Testis (tissue), 3 donors: ENCODE data around the gene NDUFB11. TPM values are rescaled to one million over a fixed set of nuclear protein-coding genes. Genes with fewer than 3 reads are reported as not detected.

Experiments
- DNase-seq: peaks from one replicate; pipeline ENCODE4 v3.0.0-alpha.2; 2019
- H3K27ac ChIP-seq, 2 donors: fragments of 200-600 bp; sonication (generic); one replicate each; pipeline ENCODE4 v1.5.1; 2019
- H3K27me3 ChIP-seq: fragments of 200-600 bp; sonication (generic); one replicate; pipeline ENCODE4 v1.5.1; 2019
- H3K36me3 ChIP-seq: fragments of 200-600 bp; sonication (generic); one replicate; pipeline ENCODE4 v1.5.1; 2017; ENCODE audit warnings: low read depth; ENCODE audit errors: missing control alignments
- H3K4me1 ChIP-seq: fragments of 200-600 bp; sonication (generic); one replicate; pipeline ENCODE4 v1.5.1; 2019
- H3K4me3 ChIP-seq, 2 donors: fragments of 200-600 bp; sonication (generic); one replicate each; pipeline ENCODE4 v1.5.1; 2017 to 2019
- H3K9me3 ChIP-seq: fragments of 200-600 bp; sonication (generic); one replicate; pipeline ENCODE4 v1.5.1; 2017
- POLR2A ChIP-seq: fragments of 450-650 bp; IDR thresholded peaks from one replicate; pipeline ENCODE4 v1.6.1; 2017; ENCODE audit warnings: antibody characterized with exemption, mild to moderate bottlenecking, moderate library complexity
- WGBS, 2 donors: methylation state at CpG; one replicate each; pipeline ENCODE4 v1.1.5; 2018; 5-methylcytosine and 5-hydroxymethylcytosine counted together
- intact Hi-C: fragments of 100-400 bp; cut with DNase I; formaldehyde crosslinking; loops from one replicate; pipeline ENCODE4 v1.15.1; 2023; ENCODE audit warnings: low total_unique reads
- polyA plus RNA-seq: library from polyadenylated mRNA; stranded (reverse); fragments of 350-450 nt; fragmentation: Illumina TruSeq; extraction: RNeasy Lipid Tissue Mini Kit (QIAGEN cat#74804); gene quantifications from one replicate; pipeline ENCODE4 v1.2.3, GENCODE V29; 2014; ENCODE audit warnings: low read depth, low replicate concordance; ENCODE audit not compliant: insufficient read depth
- total RNA-seq, 2 donors: library from RNA; depleted of rRNA; stranded (reverse); fragments of >200 nt; gene quantifications; one replicate each; pipeline ENCODE4 v1.2.3, GENCODE V29; 2016
- TF ChIP-seq, protein P1 (sequence below), 3 experiments: fragments of 450-650 bp in 2 of 3; fragments of 200-600 bp in 1 of 3; sonication (generic) in 1 of 3; IDR thresholded peaks; one replicate each; pipeline ENCODE4 v1.5.1; 2016 to 2019; ENCODE audit warnings: antibody characterized with exemption in 3 of 3, mild to moderate bottlenecking in 2 of 3, moderate library complexity in 1 of 3

The NDUFB11 gene
- total and polyA plus RNA-seq, 3 donors from 2014 or later = 41.3 to 77.4 (median 68.0) TPM

DNA sequence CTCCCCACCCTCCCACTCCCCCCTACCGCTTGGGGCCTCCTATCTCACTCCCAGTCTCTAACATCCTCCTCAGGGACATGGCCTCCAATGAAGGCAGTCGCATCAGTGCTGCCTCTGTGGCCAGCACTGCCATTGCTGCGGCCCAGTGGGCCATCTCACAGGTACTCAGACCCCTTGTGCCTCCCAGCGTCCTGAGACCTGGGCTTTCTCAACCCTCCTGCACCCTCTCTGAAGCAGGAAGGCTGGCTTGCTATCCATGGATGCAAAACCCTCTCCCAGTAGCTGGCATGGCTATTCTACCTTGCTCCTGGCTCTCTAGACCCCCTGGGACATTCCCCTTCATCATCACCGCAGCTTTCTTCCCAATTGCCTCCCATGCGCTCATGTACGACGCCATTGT is 35.8 kb upstream of the NDUFB11 start:
- no peak for DNase-seq
- no peaks in the 10 kb centered on the region for H3K36me3 ChIP-seq
- intact Hi-C loops = no loop called here
- TF ChIP-seq POLR2A = no peak
- TF ChIP-seq, protein P1, sequence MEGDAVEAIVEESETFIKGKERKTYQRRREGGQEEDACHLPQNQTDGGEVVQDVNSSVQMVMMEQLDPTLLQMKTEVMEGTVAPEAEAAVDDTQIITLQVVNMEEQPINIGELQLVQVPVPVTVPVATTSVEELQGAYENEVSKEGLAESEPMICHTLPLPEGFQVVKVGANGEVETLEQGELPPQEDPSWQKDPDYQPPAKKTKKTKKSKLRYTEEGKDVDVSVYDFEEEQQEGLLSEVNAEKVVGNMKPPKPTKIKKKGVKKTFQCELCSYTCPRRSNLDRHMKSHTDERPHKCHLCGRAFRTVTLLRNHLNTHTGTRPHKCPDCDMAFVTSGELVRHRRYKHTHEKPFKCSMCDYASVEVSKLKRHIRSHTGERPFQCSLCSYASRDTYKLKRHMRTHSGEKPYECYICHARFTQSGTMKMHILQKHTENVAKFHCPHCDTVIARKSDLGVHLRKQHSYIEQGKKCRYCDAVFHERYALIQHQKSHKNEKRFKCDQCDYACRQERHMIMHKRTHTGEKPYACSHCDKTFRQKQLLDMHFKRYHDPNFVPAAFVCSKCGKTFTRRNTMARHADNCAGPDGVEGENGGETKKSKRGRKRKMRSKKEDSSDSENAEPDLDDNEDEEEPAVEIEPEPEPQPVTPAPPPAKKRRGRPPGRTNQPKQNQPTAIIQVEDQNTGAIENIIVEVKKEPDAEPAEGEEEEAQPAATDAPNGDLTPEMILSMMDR (IDR thresholded peaks at IDR 0.05) = no peak
- no peak overlapping the region for H3K4me3 ChIP-seq
- no peaks in the 10 kb centered on the region for H3K9me3 ChIP-seq
- no peaks in the 10 kb centered on the region for H3K27me3 ChIP-seq
- no peak overlapping the region for H3K27ac ChIP-seq
- 94 to 96% methylated on average over 4 of the region's 8 CpGs for WGBS, 2 donors
- peaks cover 6% of the 10 kb centered on the region for H3K4me1 ChIP-seq

DNA sequence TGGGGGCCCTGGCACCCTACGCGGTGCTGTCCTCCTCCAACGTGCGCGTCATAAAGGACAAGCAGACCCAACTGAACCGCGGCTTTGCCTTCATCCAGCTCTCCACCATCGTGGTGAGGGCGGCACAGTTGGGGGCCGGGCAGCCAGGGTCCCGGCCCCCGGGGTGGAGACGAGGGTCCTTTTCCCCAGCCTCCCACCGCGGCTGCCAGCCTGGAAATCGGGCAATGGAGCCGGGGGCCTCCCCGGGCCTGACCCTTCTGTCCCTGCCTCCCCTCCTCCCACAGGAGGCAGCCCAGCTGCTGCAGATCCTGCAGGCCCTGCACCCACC is 35.4 kb upstream of the NDUFB11 start:
- TF ChIP-seq, protein P1 (IDR thresholded peaks at IDR 0.05) = no peak
- TF ChIP-seq POLR2A = no peak
- peak overlapping the region in 1 of 2 donors; percentile 36 for H3K27ac ChIP-seq
- peaks cover 6% of the 10 kb centered on the region for H3K4me1 ChIP-seq
- intact Hi-C loops = no loop called here
- DNase-seq = no peak
- H3K4me3 ChIP-seq = no peak overlapping the region
- 91% methylated on average over 16 of the region's 18 CpGs; no CpG with 5 or more reads in 1 of the 2 donors for WGBS, 2 donors
- H3K27me3 ChIP-seq = no peaks in the 10 kb centered on the region
- H3K36me3 ChIP-seq = no peaks in the 10 kb centered on the region
- H3K9me3 ChIP-seq = no peaks in the 10 kb centered on the region

DNA sequence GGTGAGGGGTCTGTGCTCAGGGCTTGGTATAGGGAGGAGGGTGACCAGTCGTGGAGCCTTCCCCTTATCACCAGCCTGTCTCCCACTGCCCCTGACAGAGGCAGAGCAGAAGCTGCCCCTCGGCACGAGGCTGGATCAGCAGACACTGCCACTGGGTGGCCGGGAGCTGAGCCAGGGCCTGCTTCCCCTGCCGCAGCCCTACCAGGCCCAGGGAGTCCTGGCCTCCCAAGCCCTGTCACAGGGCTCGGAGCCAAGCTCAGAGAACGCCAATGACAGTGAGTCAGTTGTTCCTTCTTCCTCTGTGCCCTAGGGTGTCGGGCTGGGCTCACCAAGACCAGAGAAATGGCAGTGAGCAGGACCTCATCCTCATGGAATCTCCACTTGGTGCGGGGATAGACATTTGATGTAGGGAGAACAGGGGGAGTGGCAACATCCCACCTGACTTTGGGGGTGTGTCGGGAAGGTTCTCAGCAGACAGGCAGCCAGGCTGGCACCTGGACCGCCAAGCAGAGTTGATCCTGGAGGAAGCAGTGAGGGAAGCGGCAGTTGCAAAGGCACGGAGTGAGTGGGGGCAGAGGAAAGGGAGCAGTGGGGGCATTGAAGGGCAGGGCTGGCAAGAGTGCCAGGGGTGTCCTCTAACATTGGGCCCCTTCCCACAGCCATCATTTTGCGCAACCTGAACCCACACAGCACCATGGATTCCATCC is 34.9 kb upstream of the NDUFB11 start:
- peak overlapping the region; percentile 36 to 44 for H3K27ac ChIP-seq
- no peaks in the 10 kb centered on the region for H3K9me3 ChIP-seq
- H3K36me3 ChIP-seq = no peaks in the 10 kb centered on the region
- WGBS, 2 donors = 71 to 100% methylated on average over 1 to 7 of the region's 14 CpGs
- peaks cover 6% of the 10 kb centered on the region for H3K4me1 ChIP-seq
- TF ChIP-seq, protein P1 (IDR thresholded peaks at IDR 0.05) = no peak
- TF ChIP-seq POLR2A = no peak
- peak; percentile 77 for DNase-seq
- intact Hi-C loops = no loop called here
- H3K4me3 ChIP-seq = no peak overlapping the region
- H3K27me3 ChIP-seq = no peaks in the 10 kb centered on the region

GRCh38 chrX:47178337-47178736 is 33.8 kb upstream of the NDUFB11 start:
- WGBS, 2 donors = 37 to 60% methylated on average over 2 to 5 of the region's 5 CpGs
- Histone ChIP-seq H3K27ac (peak overlapping the region; percentile 41 to 44), H3K27me3 (no peaks in the 10 kb centered on the region), H3K9me3 (no peaks in the 10 kb centered on the region), H3K36me3 (no peaks in the 10 kb centered on the region), H3K4me1 (peaks cover 7% of the 10 kb centered on the region), H3K4me3 (no peak overlapping the region)
- no peak for DNase-seq
- intact Hi-C loops = no loop called here
- no peak for TF ChIP-seq POLR2A
- TF ChIP-seq, protein P1 (IDR thresholded peaks at IDR 0.05) = no peak

GRCh38 chrX:47177079-47177478 is 32.6 kb upstream of the NDUFB11 start:
- Histone ChIP-seq H3K4me3 (no peak overlapping the region), H3K36me3 (no peaks in the 10 kb centered on the region), H3K4me1 (peaks cover 9% of the 10 kb centered on the region), H3K27me3 (no peaks in the 10 kb centered on the region), H3K27ac (peak overlapping the region in 1 of 2 donors; percentile 6), H3K9me3 (no peaks in the 10 kb centered on the region)
- whole genome bisulfite sequencing, 2 donors = 21 to 70% methylated on average over 2 of the region's 2 CpGs
- DNase-seq = no peak
- TF ChIP-seq, protein P1 (IDR thresholded peaks at IDR 0.05) = no peak
- no peak for TF ChIP-seq POLR2A
- intact Hi-C loops = no loop called here
